Measurements from ENCODE around the gene FLNB. TPM values are rescaled to one million over a fixed set of nuclear protein-coding genes. Genes with fewer than 3 reads are reported as not detected.
"Not testable (repeated sequence)": the region's sequence is repeated elsewhere in the genome, so short reads cannot be mapped to it uniquely, and the experiment has no call there.

The FLNB gene
- total RNA-seq, 1 donor from 2014 or later, result 16.3 TPM

DNA sequence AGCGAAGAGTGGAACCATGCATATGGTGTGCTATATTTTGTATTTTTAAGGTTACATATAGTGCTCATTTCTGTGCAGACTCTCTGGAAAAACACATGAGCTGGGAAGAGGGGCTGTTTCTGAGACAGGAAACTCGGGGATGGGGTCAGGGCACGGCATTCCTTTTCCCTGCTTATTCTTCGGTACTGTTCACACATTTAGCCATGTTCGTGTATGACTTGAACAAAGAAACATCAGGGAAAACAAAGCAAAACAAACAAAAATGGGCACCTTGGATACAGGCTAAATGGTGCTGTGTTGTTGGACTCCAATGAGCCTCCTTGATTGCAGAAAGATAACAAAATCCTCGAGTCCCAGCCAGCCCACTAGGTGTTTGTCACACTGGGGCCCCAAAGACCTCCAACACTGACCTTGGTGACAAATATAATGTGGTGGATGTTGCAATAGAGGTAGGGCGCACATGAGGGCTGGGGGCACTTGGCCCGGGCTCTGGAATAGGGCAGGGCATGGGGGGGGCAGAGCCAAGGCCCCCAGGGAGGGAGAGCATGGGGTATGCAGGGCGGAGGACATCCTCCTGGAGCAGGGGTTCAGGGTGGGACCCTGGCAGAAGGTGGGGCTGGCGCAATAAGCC is 183.3 kb downstream of the FLNB start:
- DNase-seq (ENCODE audit: low spot score in 2 of 2) (no peak), FAIRE-seq (no peak)

DNA sequence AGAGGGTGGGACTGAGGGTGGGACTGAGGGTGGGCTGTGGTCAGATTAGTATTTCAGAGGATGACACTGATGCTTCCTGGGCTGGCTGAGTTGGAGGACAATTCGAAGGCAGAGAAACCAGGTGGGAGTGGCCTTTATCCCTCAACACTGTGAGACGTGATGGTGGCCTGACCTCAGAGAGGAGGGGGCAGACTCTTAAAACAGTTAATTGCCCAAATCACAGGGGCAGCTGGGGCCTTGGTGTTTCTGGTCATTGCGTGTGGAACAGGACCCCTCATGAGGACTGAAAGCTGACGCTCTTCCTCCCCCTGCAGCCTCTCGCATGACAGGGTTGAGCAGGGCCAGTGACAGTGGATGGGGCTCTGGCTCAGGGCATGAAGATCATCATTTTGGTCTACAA is 183.8 kb downstream of the FLNB start:
- no peak for FAIRE-seq
- DNase-seq (ENCODE audit: low spot score in 2 of 2), result no peak

DNA sequence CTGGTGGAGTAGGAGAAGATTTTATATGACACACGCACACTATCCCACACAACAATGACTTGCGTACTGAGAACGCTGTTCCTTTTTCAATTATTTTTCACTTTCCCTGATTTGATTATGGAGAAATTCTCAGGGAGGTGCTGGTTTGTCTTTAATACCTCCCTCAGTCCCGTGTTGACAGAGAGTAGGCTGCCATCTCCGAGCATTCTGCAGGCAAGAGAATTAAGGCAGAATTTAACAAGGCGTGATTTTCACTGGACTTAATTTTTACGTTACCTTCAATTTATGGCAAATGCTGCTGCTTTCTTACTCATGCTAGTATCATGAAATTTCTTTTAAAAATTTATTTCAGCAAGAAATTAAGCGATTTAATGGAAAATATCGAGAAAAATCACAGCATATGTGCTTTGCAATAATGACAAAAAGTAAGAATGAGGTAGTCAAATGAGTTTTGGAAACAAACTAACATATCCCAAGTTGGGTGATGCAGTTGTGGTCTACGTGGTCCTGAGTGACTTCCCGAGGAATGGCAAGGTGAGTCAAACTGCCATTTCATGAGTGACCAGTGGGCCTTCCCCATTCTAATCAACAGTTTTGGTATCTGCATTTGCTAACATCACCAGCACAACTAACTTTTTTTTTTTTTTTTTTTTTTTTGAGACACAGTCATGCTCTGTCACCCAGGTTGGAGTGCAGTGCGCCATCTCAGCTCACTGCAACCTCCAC is 185.6 kb downstream of the FLNB start:
- DNase-seq (ENCODE audit: low spot score in 2 of 2), result no peak
- FAIRE-seq, result no peak

DNA sequence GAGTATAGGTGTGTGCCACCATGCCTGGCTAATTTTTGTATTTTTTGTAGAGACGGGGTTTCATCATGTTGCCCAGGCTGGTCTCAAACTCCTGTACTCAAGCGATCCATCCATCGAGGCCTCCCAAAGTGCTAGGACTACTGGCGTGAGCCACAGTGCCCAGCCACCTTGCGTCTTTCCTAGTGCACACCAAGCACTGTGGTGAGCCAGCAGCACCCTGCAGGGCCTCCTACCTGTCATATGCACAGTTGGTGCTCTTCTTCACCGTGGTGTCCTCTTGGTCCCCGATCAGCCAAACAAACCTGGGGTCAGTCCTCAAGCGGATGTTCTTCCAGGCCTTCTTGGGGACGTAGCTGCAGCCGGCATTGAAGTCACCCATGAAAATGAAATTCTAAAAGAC is 189.4 kb downstream of the FLNB start:
- DNase-seq (ENCODE audit: low spot score in 2 of 2) (no peak), FAIRE-seq (no peak)

DNA sequence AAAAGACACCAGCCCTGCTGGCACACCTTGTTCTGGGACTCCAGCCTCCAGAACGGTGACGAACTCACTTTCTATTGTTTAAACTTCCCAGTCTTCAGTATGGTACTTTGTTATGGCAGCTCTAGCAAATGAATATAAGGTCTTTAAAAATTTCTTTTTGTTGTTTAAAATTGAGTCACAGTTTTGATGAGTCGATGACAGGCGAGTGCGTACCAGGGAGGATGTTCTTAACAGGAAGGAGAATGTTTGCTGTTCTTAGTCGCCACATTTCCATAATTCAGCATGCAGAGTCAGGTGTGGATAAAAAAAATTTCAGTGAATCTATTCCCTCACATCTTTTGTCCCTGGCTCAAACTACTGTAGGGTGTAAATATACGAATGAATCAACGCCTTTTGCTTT is 190.1 kb downstream of the FLNB start:
- DNase-seq (ENCODE audit: low spot score in 2 of 2), result no peak
- FAIRE-seq, result no peak

DNA sequence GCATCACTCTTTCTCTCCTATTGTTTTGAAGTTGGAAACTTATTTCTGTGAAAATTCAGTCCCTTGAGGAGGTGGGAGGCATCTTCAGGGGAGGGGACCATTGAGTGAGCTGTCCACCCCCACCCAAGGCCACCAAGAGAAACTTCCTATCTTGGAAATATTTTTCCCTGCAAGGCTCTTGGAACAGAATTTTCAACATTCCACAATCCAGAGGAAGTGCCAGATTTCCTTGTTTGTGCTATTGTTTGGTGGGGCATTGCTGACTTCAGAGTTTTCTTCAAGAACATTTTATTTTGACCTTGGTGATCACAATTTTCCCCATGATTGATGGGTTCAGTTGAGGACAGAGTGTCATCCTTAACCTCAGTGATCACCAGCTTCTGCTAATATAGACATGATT is 190.6 kb downstream of the FLNB start:
- no peak for DNase-seq (ENCODE audit: low spot score in 2 of 2)
- FAIRE-seq, result no peak

DNA sequence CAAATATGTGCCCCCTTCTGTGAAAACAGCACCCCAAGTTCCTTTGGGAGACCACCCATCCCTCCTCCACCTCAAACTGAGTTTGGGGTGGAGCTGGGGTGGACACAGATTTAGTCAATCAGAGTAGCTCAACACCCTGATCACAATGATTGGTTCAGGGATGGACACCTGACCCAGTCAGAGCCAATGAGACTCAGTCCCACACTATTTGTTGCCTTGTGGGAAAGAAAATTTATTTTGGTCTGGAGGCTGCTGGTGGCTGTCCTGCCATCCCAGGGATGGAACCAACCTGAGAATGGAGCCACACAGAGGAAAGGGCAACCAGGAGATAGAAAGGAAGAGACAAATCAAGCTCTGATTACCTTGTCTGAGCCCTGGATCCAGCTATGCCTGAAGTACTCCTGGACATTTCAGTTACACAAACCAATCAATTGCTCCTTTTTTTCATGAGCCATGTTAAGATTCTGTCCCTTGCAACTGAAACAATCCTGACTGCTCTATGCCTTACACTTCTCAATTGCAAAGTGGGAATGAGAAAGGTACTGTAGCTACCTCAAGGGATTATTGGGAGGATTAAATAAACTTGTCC is 192.0 kb downstream of the FLNB start:
- FAIRE-seq (no peak), DNase-seq (ENCODE audit: low spot score in 2 of 2) (no peak)

DNA sequence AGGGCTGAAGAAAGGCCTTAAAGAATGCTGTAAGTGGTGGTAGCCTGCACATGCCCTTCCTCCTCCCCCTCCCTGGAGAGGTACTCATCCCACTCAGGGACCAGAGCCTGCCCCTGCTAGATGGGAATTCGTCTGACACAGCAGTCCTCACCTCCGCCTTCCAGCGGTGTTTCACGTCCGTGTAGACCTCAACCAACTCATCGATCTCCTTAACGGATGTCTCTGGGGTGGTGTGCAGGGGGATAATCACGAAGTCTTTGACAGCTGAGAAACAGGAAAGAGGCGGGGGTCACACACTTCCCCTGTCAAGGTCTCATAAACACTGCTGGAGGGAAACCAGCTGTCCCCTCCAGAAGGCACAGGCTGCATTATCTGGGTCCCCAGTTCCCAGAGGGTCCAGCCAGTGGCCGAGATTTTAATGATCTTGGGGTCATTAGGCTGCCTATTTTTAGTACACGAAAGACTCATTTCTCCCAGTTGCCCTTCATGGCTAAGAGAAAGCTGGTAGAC is 192.7 kb downstream of the FLNB start:
- FAIRE-seq (no peak), DNase-seq (ENCODE audit: low spot score in 2 of 2) (no peak)

DNA sequence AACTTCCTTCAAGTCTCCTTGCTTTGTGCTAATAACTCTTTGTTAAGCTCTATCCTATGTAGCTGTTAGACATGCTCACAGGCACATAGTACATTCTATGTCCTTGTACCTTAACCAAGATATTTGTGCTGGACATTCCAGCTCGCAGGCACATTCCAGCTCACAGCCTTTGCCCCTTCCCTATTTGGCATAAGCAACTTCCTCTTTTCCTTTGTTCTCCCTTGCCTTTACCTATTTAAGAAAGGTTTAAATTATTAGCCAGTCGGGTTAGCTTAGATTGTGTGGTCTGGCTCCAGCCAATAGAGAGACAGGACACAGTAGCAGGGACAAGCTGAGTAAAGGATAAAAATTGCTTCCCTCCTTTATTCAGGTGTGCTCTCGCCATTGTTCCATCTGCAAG is 193.2 kb downstream of the FLNB start:
- not testable (repeated sequence) for DNase-seq (ENCODE audit: low spot score in 2 of 2); FAIRE-seq

DNA sequence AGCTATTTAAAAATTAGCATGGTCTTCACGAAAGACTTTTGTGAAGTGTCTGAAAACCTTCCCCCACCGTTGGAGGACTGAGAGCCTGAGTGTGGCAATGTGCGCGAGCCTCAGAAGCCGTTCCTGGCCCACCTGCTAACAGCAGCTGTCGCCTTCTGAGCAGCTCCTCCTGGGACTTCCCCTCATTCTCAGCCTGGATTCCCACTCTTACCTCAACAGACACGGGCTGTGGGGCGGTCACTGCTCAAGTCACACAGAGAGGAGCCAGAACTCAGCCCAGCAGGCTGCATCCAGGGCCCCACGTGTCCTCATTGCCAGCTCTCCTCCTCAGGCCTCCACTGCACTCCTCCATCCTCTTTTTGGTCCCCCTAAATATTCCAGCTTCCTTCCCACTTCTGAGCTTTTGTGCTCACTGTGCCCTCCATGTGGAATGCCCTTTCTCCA is 194.7 kb downstream of the FLNB start:
- FAIRE-seq, result no peak
- DNase-seq (ENCODE audit: low spot score in 2 of 2), result no peak

DNA sequence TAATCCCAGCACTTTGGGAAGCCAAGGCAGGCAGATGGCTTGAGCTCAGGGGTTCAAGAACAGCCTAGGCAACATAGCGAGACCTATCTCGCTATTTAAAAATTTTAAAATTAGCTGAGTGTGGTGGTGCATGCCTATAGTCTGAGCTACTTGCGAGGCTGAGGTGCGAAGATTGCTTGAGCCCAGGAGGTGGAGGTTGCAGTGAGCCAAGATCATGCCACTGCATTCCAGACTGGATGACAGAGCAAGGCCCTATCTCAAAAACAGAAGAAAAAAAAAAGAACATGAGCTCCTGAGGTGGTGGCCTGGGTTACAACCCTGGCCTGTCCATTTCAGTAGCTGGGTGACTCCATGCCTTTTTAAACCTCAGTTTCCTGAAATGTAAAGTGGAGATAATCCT is 195.3 kb downstream of the FLNB start:
- FAIRE-seq (no peak), DNase-seq (ENCODE audit: low spot score in 2 of 2) (no peak)

DNA sequence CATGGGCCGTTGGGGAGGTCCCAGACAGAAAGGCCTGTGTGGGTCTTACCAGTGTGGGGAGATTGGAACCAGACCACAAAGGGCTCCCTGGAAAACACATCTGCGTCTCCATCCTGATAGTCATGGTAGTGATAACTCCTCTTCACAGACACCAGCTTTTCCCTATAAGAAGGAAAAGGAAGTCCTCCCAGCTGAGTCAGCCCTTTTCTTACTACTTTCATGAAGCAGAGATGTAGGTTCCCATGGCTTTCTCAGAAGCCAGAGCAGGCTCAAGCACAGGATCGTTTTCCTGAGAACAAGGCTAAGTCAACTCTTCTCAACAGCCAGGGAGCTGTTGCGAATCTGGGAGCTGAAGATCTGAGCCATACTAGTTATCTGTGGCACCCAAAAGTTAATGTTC is 196.5 kb downstream of the FLNB start:
- no peak for FAIRE-seq
- no peak for DNase-seq (ENCODE audit: low spot score in 2 of 2)

DNA sequence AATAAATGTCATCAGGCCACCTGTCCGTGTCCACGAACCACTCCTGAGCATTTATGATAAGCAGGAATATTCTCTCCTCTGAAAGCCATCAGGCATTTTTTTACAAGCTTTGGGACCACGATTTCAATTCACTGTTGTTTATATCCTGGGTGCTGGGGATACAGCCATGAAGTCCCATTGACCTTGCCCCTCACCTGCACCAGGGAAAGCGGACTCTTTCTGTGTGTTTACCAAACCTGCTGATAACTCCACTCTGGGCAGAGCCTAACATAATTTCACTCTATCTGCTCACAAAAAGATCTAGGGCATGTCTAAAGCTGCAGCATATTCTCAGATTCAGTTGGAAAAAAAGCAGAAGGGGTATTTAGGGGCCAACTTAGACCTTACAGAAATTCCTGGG is 197.8 kb downstream of the FLNB start:
- DNase-seq (ENCODE audit: low spot score in 2 of 2), result no peak
- no peak for FAIRE-seq

DNA sequence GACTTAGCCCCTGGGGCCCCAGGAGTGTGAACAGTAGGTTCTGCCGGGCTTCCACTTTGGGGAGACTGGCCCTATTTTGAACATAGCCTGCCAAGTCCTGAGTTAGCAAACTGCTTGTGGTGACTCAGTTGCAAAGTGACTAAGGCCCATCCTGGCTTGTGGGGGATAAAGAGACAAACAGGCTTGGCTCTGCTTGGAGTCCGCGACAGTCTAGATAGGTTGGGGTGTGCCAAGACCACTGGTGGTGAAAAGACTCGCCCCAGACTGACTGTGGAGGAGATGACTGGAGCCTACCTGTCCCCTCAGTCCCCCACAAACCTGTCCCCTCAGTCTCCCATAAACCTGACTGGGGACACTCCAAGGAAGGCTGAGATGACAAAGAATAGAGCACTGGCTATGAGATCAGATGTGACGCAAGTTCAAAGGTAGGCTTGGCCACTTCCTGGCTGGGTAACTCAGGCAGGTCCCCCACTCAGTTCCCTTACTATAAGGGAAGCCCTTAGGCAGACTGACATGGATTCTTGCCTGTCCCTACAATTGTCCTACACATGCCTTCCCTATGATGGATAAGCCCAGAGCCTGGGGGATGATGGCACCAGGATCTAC is 198.3 kb downstream of the FLNB start:
- FAIRE-seq (no peak), DNase-seq (ENCODE audit: low spot score in 2 of 2) (no peak)

DNA sequence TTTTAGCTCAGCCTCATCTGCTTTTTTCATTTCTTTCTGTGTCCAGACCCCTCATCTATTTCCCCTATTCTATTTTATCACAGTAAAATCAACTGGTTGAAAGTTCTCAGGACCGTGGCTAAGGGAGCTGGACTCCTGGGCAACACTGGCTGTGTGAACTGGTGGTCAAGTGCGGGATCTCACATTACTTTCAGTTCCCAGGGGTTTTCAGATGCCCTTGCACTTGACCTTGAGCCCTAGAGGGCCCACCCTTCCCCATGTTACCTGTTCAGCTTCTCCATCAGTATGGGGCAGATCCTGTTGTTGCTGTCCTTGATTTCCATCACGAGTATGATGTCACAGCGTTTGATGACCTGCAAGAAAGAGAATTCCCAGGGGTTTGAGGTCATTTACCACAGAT is 199.7 kb downstream of the FLNB start:
- DNase-seq (ENCODE audit: low spot score in 2 of 2), result no peak
- no peak for FAIRE-seq

DNA sequence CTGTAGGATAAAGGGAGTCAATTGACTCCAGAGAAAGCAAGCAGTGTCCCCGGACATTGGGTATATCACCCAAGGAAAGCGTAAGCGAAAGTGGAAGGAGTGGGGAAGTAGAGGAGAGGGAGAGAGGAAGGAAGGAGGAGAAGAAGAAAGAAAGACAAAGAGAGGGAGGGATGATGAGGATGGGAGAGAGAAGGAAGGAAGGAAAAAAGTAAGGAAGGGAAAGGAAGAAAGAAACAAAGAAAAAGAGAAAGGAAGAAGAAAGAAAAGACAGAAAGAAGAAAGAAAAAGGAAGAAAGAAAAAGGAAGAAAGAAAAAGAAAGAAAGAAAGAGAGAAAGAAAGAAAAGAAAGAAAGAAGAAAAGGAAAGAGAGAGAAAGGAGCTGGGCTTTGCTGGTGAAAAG is 201.7 kb downstream of the FLNB start:
- DNase-seq (ENCODE audit: low spot score in 2 of 2), result no peak
- FAIRE-seq, result no peak

DNA sequence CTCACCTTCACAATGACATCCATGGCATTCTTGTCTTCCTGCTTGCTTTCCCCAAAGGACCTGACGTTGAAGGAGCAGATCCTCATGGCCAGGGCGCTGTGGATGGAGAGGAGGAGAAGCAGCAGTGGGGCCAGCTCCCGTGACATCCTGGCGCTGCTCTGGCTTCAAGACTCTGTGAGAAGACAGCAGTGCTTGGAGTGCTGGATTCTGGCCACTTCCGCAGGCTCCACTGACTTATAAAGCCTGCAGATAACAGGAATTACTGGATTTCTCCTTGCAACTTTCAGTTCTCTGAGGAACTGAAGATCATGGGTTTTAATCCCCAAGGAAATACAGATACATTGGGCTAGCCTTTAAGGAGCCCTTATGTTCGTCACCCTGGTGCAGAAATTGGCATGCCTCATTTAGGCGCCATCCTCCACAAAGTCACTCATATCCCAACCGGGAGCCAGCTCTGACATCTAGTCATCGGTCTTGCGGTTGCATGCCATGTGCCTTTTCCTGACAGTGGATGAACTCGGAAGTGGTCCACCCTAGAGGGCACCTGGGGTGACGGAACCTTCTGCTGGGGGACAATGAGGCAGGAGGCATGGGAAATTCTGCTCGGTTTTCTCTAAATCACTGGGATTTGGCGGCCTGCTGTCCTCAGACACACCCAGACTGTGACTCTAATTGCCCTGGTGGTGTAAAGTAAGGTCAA is 202.7 kb downstream of the FLNB start, which contains the start of gene DNASE1L3:
Gene DNASE1L3, minus strand, starts transcription at position 212 of the 700 bp plus-strand sequence. Its CDS starts 66 bp downstream, at position 146.
- DNase-seq (ENCODE audit: low spot score in 2 of 2), result no peak
- no peak for FAIRE-seq

DNA sequence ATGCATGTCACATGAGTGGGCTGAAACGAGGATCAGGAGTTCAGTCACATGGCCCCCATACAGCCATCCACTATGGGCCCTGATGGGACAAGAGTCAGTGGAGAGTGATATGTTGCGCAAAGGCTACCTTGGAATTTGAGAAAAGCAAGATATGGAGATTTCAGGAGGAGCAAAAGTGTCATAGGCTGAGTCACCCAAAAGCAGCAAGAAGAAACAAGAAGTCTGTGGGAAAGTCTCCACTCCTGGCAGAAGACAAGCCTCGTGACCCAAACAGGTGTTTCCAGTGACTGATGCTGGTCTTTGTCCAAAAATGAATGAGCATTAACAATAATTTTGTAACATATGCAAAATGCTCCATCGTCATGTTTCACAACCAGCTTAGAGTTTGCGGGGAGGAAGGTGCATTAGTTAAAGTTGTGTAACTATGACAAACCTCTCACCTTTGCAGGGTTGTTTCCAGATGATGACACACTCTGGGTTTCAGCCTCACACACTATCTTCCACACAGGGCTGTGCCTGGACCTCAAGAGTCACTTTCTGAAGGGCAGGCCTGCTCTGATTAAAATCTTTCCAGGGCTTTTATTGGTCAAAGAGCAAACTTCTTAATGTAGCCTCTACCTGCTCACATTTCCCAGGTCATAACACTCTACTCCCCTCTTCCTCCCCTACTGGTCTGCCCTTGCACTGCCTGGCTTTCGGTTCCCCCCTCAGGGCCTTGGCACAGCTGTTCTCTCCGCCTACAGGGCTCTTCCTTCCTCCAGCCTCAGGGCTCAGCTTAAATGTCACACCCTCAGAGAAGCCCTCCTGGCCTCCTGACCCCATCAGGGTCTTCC is 206.5 kb downstream of the FLNB start:
- FAIRE-seq, result no peak
- no peak for DNase-seq (ENCODE audit: low spot score in 2 of 2)

DNA sequence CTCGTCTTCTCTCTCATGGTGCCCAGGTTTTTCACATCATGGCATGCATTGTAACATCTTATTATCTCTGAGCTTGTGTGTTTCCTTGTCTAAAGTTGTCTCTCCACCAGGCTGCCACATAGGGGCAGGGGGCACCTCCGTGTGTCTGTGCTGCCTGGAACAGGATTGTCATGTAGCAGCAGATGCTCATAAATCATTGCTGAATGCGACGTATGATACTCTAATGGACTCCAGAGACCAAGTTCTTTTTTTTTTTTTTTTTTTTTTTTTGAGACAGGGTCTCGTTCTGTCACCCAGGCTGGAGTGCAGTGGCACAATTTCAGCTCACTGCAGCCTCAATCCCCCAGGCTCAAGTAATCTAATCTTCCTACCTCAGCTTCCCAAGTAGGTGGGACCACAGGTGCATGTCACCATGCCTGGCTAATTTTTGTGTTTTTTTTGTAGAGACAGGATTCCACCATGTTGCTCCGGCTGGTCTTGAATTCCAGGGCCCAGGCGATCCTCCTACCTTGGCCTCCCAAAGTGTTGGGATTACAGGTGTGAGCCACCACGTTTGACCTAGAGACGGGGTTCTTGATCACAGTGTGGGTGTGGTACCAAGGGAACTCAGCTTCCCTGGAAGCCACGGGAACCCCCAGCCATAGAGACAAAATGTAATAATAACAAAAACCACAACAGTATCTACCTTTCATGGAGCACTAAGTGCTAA is 207.2 kb downstream of the FLNB start:
- DNase-seq (ENCODE audit: low spot score in 2 of 2), result no peak
- FAIRE-seq, result no peak
